Sigmoid colon (tissue), 3 donors: ENCODE data around the gene IL17RE.

Source experiments
- POLR2A ChIP-seq, 2 donors: fragments of 450-650 bp; IDR thresholded peaks; one replicate each; pipeline ENCODE4 v1.6.1; 2016; ENCODE audit warnings: antibody characterized with exemption in 2 of 2, mild to moderate bottlenecking in 2 of 2, moderate library complexity in 2 of 2
- TF ChIP-seq, protein P1 (sequence below), 4 experiments: fragments of 450-650 bp in 3 of 4; fragments of 200-600 bp in 1 of 4; IDR thresholded peaks; one replicate each; pipeline ENCODE4 v1.5.1; 2016 to 2019; ENCODE audit warnings: antibody characterized with exemption in 4 of 4, mild to moderate bottlenecking in 3 of 4, moderate library complexity in 2 of 4

DNA sequence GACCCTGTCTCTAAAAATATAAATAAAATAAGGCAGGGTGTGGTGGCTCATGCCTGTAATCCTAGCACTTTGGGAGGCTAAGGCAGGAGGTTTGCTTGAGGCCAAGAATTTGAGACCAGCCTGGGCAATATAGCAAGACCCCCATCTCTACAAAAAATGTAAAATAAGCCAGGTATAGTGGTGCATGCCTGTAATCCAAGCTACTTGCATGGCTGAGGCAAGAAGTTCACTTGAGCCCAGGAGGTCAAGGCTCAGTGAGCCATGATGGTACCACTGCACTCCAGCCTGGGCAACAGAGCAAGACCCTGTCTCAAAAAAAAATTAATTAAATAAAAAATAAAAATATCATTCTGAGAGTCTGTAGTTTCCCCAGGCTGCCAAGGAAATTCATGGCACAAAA, 16.3 kb upstream of the IL17RE start:
- TF ChIP-seq POLR2A (IDR thresholded peaks at IDR 0.05): no peak
- TF ChIP-seq, protein P1, sequence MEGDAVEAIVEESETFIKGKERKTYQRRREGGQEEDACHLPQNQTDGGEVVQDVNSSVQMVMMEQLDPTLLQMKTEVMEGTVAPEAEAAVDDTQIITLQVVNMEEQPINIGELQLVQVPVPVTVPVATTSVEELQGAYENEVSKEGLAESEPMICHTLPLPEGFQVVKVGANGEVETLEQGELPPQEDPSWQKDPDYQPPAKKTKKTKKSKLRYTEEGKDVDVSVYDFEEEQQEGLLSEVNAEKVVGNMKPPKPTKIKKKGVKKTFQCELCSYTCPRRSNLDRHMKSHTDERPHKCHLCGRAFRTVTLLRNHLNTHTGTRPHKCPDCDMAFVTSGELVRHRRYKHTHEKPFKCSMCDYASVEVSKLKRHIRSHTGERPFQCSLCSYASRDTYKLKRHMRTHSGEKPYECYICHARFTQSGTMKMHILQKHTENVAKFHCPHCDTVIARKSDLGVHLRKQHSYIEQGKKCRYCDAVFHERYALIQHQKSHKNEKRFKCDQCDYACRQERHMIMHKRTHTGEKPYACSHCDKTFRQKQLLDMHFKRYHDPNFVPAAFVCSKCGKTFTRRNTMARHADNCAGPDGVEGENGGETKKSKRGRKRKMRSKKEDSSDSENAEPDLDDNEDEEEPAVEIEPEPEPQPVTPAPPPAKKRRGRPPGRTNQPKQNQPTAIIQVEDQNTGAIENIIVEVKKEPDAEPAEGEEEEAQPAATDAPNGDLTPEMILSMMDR (IDR thresholded peaks at IDR 0.05): no peak
